Endothelial cell (in vitro differentiated cells): ENCODE data around the gene NTN1. TPM values are rescaled to one million over a fixed set of nuclear protein-coding genes. Genes with fewer than 3 reads are reported as not detected.

Experiments
- DNase-seq: peaks from one replicate; pipeline ENCODE4 v3.0.0; 2021; ENCODE audit warnings: low spot score
- H3K27ac Mint-ChIP-seq: one replicate; pipeline ENCODE4 v1.8.0; 2021; ENCODE audit warnings: mixed read lengths, inconsistent platforms; ENCODE audit not compliant: unreplicated experiment
- H3K27me3 Mint-ChIP-seq: one replicate; pipeline ENCODE4 v1.8.0; 2021; ENCODE audit warnings: mild to moderate bottlenecking, moderate library complexity, mixed read lengths, inconsistent platforms; ENCODE audit not compliant: unreplicated experiment
- H3K36me3 Mint-ChIP-seq: one replicate; pipeline ENCODE4 v1.8.0; 2021; ENCODE audit warnings: mild to moderate bottlenecking, low read depth, mixed read lengths, inconsistent platforms; ENCODE audit not compliant: unreplicated experiment
- H3K4me1 Mint-ChIP-seq: one replicate; pipeline ENCODE4 v1.8.0; 2021; ENCODE audit warnings: mild to moderate bottlenecking, mixed read lengths, inconsistent platforms; ENCODE audit not compliant: unreplicated experiment
- H3K4me3 Mint-ChIP-seq: one replicate; pipeline ENCODE4 v1.8.0; 2021; ENCODE audit warnings: mild to moderate bottlenecking, mixed read lengths, inconsistent platforms; ENCODE audit not compliant: unreplicated experiment
- H3K9me3 Mint-ChIP-seq: one replicate; pipeline ENCODE4 v1.8.0; 2021; ENCODE audit warnings: mixed read lengths, inconsistent platforms; ENCODE audit not compliant: unreplicated experiment
- CTCF ChIP-seq: fragments of 200-600 bp; sonication (generic); IDR thresholded peaks from one replicate; pipeline ENCODE4 v1.5.0; 2021; ENCODE audit warnings: antibody characterized with exemption; ENCODE audit not compliant: unreplicated experiment
- total RNA-seq: library from RNA; stranded (reverse); fragmentation: NEBNext Ultra II Directional; extraction: Animal tissue kit (Norgen Biotek cat#: 25700); gene quantifications from one replicate; pipeline ENCODE4 v1.2.1, GENCODE V29; 2021; ENCODE audit not compliant: unreplicated experiment

NTN1 gene
- total RNA-seq, 1 donor from 2014 or later = 6.6 TPM

GRCh38 chr17:9132291-9132690 is 111.0 kb downstream of the NTN1 start:
- TF ChIP-seq CTCF = no peak
- no peak overlapping the region for H3K27ac Mint-ChIP-seq

GRCh38 chr17:9132944-9133610 is 111.8 kb downstream of the NTN1 start:
- Mint-ChIP-seq H3K9me3 (no peaks in the 10 kb centered on the region), H3K27me3 (peaks cover 12% of the 10 kb centered on the region), H3K36me3 (peaks cover 3% of the 10 kb centered on the region), H3K4me1 (no peaks in the 10 kb centered on the region), H3K27ac (no peak overlapping the region), H3K4me3 (no peak overlapping the region)
- no peak for TF ChIP-seq CTCF
- no peak for DNase-seq

More at GRCh38 chr17:9132291-9132690, 111.0 kb downstream of the NTN1 start:
- DNase-seq = no peak
- peaks cover 12% of the 10 kb centered on the region for H3K27me3 Mint-ChIP-seq
- peaks cover 3% of the 10 kb centered on the region for H3K36me3 Mint-ChIP-seq
- H3K4me3 Mint-ChIP-seq = no peak overlapping the region
- H3K4me1 Mint-ChIP-seq = no peaks in the 10 kb centered on the region
- no peaks in the 10 kb centered on the region for H3K9me3 Mint-ChIP-seq

DNA sequence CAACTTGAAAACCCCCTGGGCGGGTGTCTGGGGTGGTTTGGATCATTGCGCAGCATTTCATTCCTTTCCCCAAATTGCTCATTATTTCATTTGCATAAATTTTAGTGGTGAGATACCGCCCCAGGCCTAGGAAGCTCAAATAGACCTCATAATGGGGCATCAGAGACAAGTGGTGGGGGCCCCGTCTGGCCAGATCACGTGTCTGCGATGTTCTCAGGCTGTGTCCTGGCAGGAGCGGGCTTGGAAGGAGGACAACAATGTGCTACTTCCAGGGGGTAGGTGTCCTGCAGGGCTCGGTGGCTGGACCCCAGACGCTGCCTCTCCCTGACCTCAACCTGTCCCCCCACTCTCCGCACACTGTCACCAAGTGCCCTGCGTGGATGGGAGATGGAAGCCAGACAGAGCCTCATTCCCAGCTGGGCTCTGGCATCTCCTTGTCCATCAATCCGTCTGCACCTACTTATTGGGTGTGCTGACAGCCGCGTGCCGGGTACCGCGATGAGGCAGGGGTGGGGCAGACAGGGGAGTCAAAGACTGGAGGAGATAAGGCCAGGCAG is 116.9 kb downstream of the NTN1 start:
- no peak overlapping the region for H3K4me3 Mint-ChIP-seq
- H3K36me3 Mint-ChIP-seq = peaks cover 3% of the 10 kb centered on the region
- no peaks in the 10 kb centered on the region for H3K4me1 Mint-ChIP-seq
- DNase-seq = no peak
- no peak for TF ChIP-seq CTCF
- H3K27me3 Mint-ChIP-seq = peaks cover 4% of the 10 kb centered on the region
- H3K9me3 Mint-ChIP-seq = no peaks in the 10 kb centered on the region
- no peak overlapping the region for H3K27ac Mint-ChIP-seq

DNA sequence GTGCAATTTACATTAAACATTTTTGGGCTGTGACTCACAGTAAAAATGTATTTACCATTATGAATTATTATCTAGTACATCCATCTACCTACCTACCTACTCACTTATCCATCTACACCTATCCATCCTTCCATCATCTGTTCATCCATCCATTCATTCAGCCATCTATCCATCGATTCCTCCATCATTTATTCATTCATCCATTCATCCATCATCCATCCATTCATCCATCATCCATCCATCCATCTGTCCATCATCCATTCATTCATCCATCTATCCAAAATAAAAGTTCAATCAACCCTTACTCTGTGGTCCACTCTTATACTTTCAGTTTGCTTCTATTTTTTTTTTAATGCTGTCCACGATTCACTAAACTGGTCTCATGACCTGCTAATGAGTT is 118.4 kb downstream of the NTN1 start:
- H3K4me3 Mint-ChIP-seq = no peak overlapping the region
- H3K36me3 Mint-ChIP-seq = peaks cover 3% of the 10 kb centered on the region
- H3K27ac Mint-ChIP-seq = no peak overlapping the region
- H3K9me3 Mint-ChIP-seq = no peaks in the 10 kb centered on the region
- no peaks in the 10 kb centered on the region for H3K4me1 Mint-ChIP-seq
- no peak for DNase-seq
- no peak for TF ChIP-seq CTCF
- peaks cover 4% of the 10 kb centered on the region for H3K27me3 Mint-ChIP-seq
